ENCODE results near the gene C11orf86.

The C11orf86 gene

GRCh38 chr11:66938582-66939135 is 36.4 kb upstream of the C11orf86 start:
- Histone ChIP-seq H3K36me3 (ENCODE audit: insufficient read depth, insufficient read length, low read length) (no peaks in the 10 kb centered on the region), H3K27me3 (ENCODE audit: insufficient read depth, insufficient read length) (no peaks in the 10 kb centered on the region), H3K9ac (ENCODE audit: insufficient read length, low read depth) (no peak overlapping the region), H3K9me3 (ENCODE audit: insufficient read depth, low read length) (no peaks in the 10 kb centered on the region), H3K4me3 (ENCODE audit: insufficient read length, low read depth) (no peak overlapping the region), H3K4me1 (ENCODE audit: insufficient read depth, insufficient read length) (peaks cover 5% of the 10 kb centered on the region)
- no peak for DNase-seq (ENCODE audit: low read depth, low spot score)
- TF ChIP-seq ZNF274 (IDR thresholded peaks at IDR 0.05; ENCODE audit: low read depth, low read length): no peak
- TF ChIP-seq SUZ12 (IDR thresholded peaks at IDR 0.05; ENCODE audit: extremely low read depth, insufficient read depth, insufficient read length): no peak
- TF ChIP-seq YY1 (IDR thresholded peaks at IDR 0.05; ENCODE audit: insufficient read depth, insufficient read length): no peak

DNA sequence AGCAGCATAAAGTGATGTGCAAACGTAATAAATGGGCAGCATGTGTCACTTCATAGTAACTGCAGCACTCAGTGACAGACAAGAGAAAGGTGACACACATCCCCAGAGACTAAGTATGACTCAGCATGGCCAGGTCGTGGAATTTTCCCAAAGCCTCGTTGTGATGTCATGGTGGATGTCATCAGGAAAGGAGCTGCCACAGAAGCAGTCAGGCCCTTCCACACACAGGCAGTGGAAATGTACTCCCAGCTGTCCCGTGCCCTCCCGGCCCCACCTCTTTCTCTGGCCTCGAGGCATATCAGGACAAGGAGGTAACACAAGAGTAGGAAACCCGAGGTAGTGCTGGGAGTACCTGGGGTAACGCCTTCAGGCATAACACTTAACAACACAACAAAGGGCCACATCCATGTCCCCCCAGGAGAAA is 25.0 kb upstream of the C11orf86 start:
- TF ChIP-seq YY1 (IDR thresholded peaks at IDR 0.05; ENCODE audit: insufficient read depth, insufficient read length) (no peak), SUZ12 (IDR thresholded peaks at IDR 0.05; ENCODE audit: extremely low read depth, insufficient read depth, insufficient read length) (no peak), ZNF274 (IDR thresholded peaks at IDR 0.05; ENCODE audit: low read depth, low read length) (no peak)
- Histone ChIP-seq H3K4me3 (ENCODE audit: insufficient read length, low read depth) (no peak overlapping the region), H3K9ac (ENCODE audit: insufficient read length, low read depth) (no peak overlapping the region), H3K27me3 (ENCODE audit: insufficient read depth, insufficient read length) (no peaks in the 10 kb centered on the region), H3K36me3 (ENCODE audit: insufficient read depth, insufficient read length, low read length) (peaks cover 15% of the 10 kb centered on the region), H3K4me1 (ENCODE audit: insufficient read depth, insufficient read length) (peaks cover 8% of the 10 kb centered on the region), H3K9me3 (ENCODE audit: insufficient read depth, low read length) (no peaks in the 10 kb centered on the region)
- peak; percentile 30 for DNase-seq (ENCODE audit: low read depth, low spot score)

- DNase-seq (ENCODE audit: low read depth, low spot score): no peak
- H3K9ac ChIP-seq (ENCODE audit: insufficient read length, low read depth): no peak overlapping the region
- no peak for TF ChIP-seq SUZ12 (IDR thresholded peaks at IDR 0.05; ENCODE audit: extremely low read depth, insufficient read depth, insufficient read length)
- no peak for TF ChIP-seq YY1 (IDR thresholded peaks at IDR 0.05; ENCODE audit: insufficient read depth, insufficient read length)
- no peak for TF ChIP-seq ZNF274 (IDR thresholded peaks at IDR 0.05; ENCODE audit: low read depth, low read length)
Measured at GRCh38 chr11:66951135-66951534, 24.0 kb upstream of the C11orf86 start.

GRCh38 chr11:66951927-66952337 is 23.2 kb upstream of the C11orf86 start:
- Histone ChIP-seq H3K36me3 (ENCODE audit: insufficient read depth, insufficient read length, low read length) (peaks cover 15% of the 10 kb centered on the region), H3K27me3 (ENCODE audit: insufficient read depth, insufficient read length) (no peaks in the 10 kb centered on the region)
- DNase-seq (ENCODE audit: low read depth, low spot score): no peak

More at GRCh38 chr11:66951135-66951534, 24.0 kb upstream of the C11orf86 start:
- H3K36me3 ChIP-seq (ENCODE audit: insufficient read depth, insufficient read length, low read length): peaks cover 15% of the 10 kb centered on the region
- H3K9me3 ChIP-seq (ENCODE audit: insufficient read depth, low read length): no peaks in the 10 kb centered on the region
- H3K27me3 ChIP-seq (ENCODE audit: insufficient read depth, insufficient read length): no peaks in the 10 kb centered on the region
- no peak overlapping the region for H3K4me3 ChIP-seq (ENCODE audit: insufficient read length, low read depth)
- H3K4me1 ChIP-seq (ENCODE audit: insufficient read depth, insufficient read length): peaks cover 8% of the 10 kb centered on the region

GRCh38 chr11:66953081-66953833 is 21.8 kb upstream of the C11orf86 start:
- H3K36me3 ChIP-seq (ENCODE audit: insufficient read depth, insufficient read length, low read length): peaks cover 15% of the 10 kb centered on the region
- DNase-seq (ENCODE audit: low read depth, low spot score): no peak
- no peak for TF ChIP-seq SUZ12 (IDR thresholded peaks at IDR 0.05; ENCODE audit: extremely low read depth, insufficient read depth, insufficient read length)
- H3K4me1 ChIP-seq (ENCODE audit: insufficient read depth, insufficient read length): peaks cover 17% of the 10 kb centered on the region
- no peaks in the 10 kb centered on the region for H3K27me3 ChIP-seq (ENCODE audit: insufficient read depth, insufficient read length)
- H3K9ac ChIP-seq (ENCODE audit: insufficient read length, low read depth): no peak overlapping the region
- H3K9me3 ChIP-seq (ENCODE audit: insufficient read depth, low read length): no peaks in the 10 kb centered on the region
- H3K4me3 ChIP-seq (ENCODE audit: insufficient read length, low read depth): no peak overlapping the region

More at GRCh38 chr11:66951927-66952337, 23.2 kb upstream of the C11orf86 start:
- TF ChIP-seq YY1 (IDR thresholded peaks at IDR 0.05; ENCODE audit: insufficient read depth, insufficient read length) (no peak), SUZ12 (IDR thresholded peaks at IDR 0.05; ENCODE audit: extremely low read depth, insufficient read depth, insufficient read length) (no peak), ZNF274 (IDR thresholded peaks at IDR 0.05; ENCODE audit: low read depth, low read length) (no peak)
- H3K4me1 ChIP-seq (ENCODE audit: insufficient read depth, insufficient read length): peaks cover 12% of the 10 kb centered on the region
- no peak overlapping the region for H3K4me3 ChIP-seq (ENCODE audit: insufficient read length, low read depth)
- no peak overlapping the region for H3K9ac ChIP-seq (ENCODE audit: insufficient read length, low read depth)
- H3K9me3 ChIP-seq (ENCODE audit: insufficient read depth, low read length): no peaks in the 10 kb centered on the region

GRCh38 chr11:66956689-66957290 is 18.3 kb upstream of the C11orf86 start:
- peak overlapping the region; percentile 95 for H3K4me3 ChIP-seq (ENCODE audit: insufficient read length, low read depth)
- peaks cover 11% of the 10 kb centered on the region for H3K4me1 ChIP-seq (ENCODE audit: insufficient read depth, insufficient read length)
- H3K27me3 ChIP-seq (ENCODE audit: insufficient read depth, insufficient read length): peaks cover 5% of the 10 kb centered on the region
- TF ChIP-seq SUZ12 (IDR thresholded peaks at IDR 0.05; ENCODE audit: extremely low read depth, insufficient read depth, insufficient read length): no peak
- TF ChIP-seq ZNF274 (IDR thresholded peaks at IDR 0.05; ENCODE audit: low read depth, low read length): no peak
- no peak for TF ChIP-seq YY1 (IDR thresholded peaks at IDR 0.05; ENCODE audit: insufficient read depth, insufficient read length)
- DNase-seq (ENCODE audit: low read depth, low spot score): no peak
- H3K36me3 ChIP-seq (ENCODE audit: insufficient read depth, insufficient read length, low read length): peaks cover 13% of the 10 kb centered on the region
- H3K9me3 ChIP-seq (ENCODE audit: insufficient read depth, low read length): no peaks in the 10 kb centered on the region
- H3K9ac ChIP-seq (ENCODE audit: insufficient read length, low read depth): peak overlapping the region; percentile 69

DNA sequence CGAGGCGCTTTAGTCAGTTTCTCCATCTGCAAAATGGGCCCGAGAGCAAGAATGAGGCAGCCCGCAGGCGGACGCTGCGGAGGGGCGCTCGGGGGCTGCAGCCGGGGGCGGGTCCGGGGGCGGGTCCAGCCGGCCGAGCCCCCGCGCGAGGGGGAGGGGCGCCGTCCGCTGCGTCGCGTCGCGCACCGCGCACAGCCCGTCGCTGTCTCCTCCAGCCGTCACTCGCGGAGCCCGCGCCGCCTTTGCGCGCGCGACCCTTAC is 17.2 kb upstream of the C11orf86 start:
- H3K4me1 ChIP-seq (ENCODE audit: insufficient read depth, insufficient read length): peaks cover 9% of the 10 kb centered on the region
- no peak for DNase-seq (ENCODE audit: low read depth, low spot score)
- peak overlapping the region; percentile 95 for H3K4me3 ChIP-seq (ENCODE audit: insufficient read length, low read depth)
- H3K27me3 ChIP-seq (ENCODE audit: insufficient read depth, insufficient read length): peaks cover 5% of the 10 kb centered on the region
- peaks cover 12% of the 10 kb centered on the region for H3K36me3 ChIP-seq (ENCODE audit: insufficient read depth, insufficient read length, low read length)
- no peaks in the 10 kb centered on the region for H3K9me3 ChIP-seq (ENCODE audit: insufficient read depth, low read length)
- peak overlapping the region; percentile 89 for H3K9ac ChIP-seq (ENCODE audit: insufficient read length, low read depth)
- TF ChIP-seq ZNF274 (IDR thresholded peaks at IDR 0.05; ENCODE audit: low read depth, low read length): no peak
- TF ChIP-seq SUZ12 (IDR thresholded peaks at IDR 0.05; ENCODE audit: extremely low read depth, insufficient read depth, insufficient read length): no peak
- TF ChIP-seq YY1 (IDR thresholded peaks at IDR 0.05; ENCODE audit: insufficient read depth, insufficient read length): no peak
